H1 (cell line): Measurements from ENCODE around the gene SKAP1. TPM values are rescaled to one million over a fixed set of nuclear protein-coding genes. Genes with fewer than 3 reads are reported as not detected.

Source experiments
- CTCF ChIA-PET: fragments of 300-600 bp; sonication (Branson Sonifier 250); formaldehyde crosslinking; loops from one replicate; lab custom pipeline; 2021; ENCODE audit not compliant: partially characterized antibody; lab: Charles Lee
- POLR2A ChIA-PET: fragments of 300-600 bp; sonication (Branson Sonifier 250); formaldehyde crosslinking; loops from one replicate; lab custom pipeline; 2021; ENCODE audit warnings: inconsistent platforms; ENCODE audit not compliant: partially characterized antibody; lab: Charles Lee
- DNase-seq, 2 experiments: peaks; one replicate each; pipeline versions ENCODE4 v3.0.0 to v3.0.0-alpha.2; 2010 to 2022; ENCODE audit warnings: low spot score in 2 of 2, low read depth in 1 of 2, mixed read lengths in 1 of 2
- FAIRE-seq: peaks from 2 replicates; lab custom pipeline; 2011; peaks lifted over from hg19 to GRCh38; lab: Jason Lieb, UNC
- H2AFZ ChIP-seq: 2 replicates; pipeline ENCODE4 v1.8.1; 2012; ENCODE audit warnings: low read length, inconsistent platforms
- H2AK5ac ChIP-seq: 2 replicates; pipeline ENCODE4 v1.6.1; 2013; ENCODE audit warnings: low read depth, low read length
- H2BK120ac ChIP-seq: replicated peaks from 2 replicates; pipeline ENCODE3; 2013; ENCODE audit warnings: low read depth, low read length, inconsistent platforms
- H2BK12ac ChIP-seq: 2 replicates; pipeline ENCODE4 v1.6.1; 2013; ENCODE audit warnings: low read depth, low read length
- H2BK15ac ChIP-seq: 2 replicates; pipeline ENCODE4 v1.6.1; 2013; ENCODE audit warnings: low read length
- H2BK20ac ChIP-seq: 2 replicates; pipeline ENCODE4 v1.6.1; 2013; ENCODE audit warnings: low read length
- H2BK5ac ChIP-seq: 2 replicates; pipeline ENCODE4 v1.6.1; 2013; ENCODE audit warnings: low read depth, low read length
- H3K14ac ChIP-seq: 2 replicates; pipeline ENCODE4 v1.6.1; 2013; ENCODE audit warnings: inconsistent platforms; ENCODE audit not compliant: insufficient read length
- H3K18ac ChIP-seq: 2 replicates; pipeline ENCODE4 v1.6.1; 2013; ENCODE audit warnings: low read length; ENCODE audit errors: extremely low read depth
- H3K23ac ChIP-seq: 2 replicates; pipeline ENCODE4 v1.6.1; 2013; ENCODE audit warnings: inconsistent platforms; ENCODE audit not compliant: insufficient read length
- H3K23me2 ChIP-seq: 2 replicates; pipeline ENCODE4 v1.6.1; 2013; ENCODE audit warnings: low read depth, low read length
- H3K27ac ChIP-seq: 2 replicates; pipeline ENCODE4 v1.6.1; 2011; ENCODE audit warnings: low read depth, low read length, inconsistent platforms
- H3K27me3 ChIP-seq, 4 experiments: replicated peaks in 1 of 4; 1 replicate in 1 of 4; 2 replicates in 3 of 4; pipeline versions ENCODE4 v1.6.1 to v1.8.1; 2011 to 2013; ENCODE audit warnings: low read length in 3 of 4, mild to moderate bottlenecking in 3 of 4, inconsistent platforms in 2 of 4, mixed read lengths in 2 of 4, moderate library complexity in 1 of 4; ENCODE audit not compliant: control insufficient read depth in 3 of 4, insufficient read depth in 3 of 4; ENCODE audit errors: extremely low read depth in 1 of 4
- H3K36me3 ChIP-seq, 4 experiments: 2 replicates each; pipeline versions ENCODE4 v1.6.1 to v1.8.1; 2011 to 2013; ENCODE audit warnings: mild to moderate bottlenecking in 4 of 4, low read length in 3 of 4, moderate library complexity in 2 of 4, control low read depth in 1 of 4, inconsistent platforms in 1 of 4; ENCODE audit not compliant: insufficient read depth in 4 of 4, control insufficient read depth in 2 of 4
- H3K4ac ChIP-seq: replicated peaks from 2 replicates; pipeline ENCODE3; 2013; ENCODE audit warnings: low read length, low read depth, mixed read lengths, inconsistent platforms; ENCODE audit not compliant: insufficient read length
- H3K4me1 ChIP-seq, 4 experiments: replicated peaks in 1 of 4; 1 replicate in 1 of 4; 2 replicates in 3 of 4; pipeline versions ENCODE4 v1.6.1 to v1.8.1; 2011 to 2013; ENCODE audit warnings: low read length in 3 of 4, inconsistent platforms in 2 of 4, mixed read lengths in 1 of 4; ENCODE audit not compliant: insufficient read depth in 4 of 4, control insufficient read depth in 3 of 4
- H3K4me2 ChIP-seq, 2 experiments: 2 replicates each; pipeline versions ENCODE4 v1.6.1 to v1.8.1; 2011 to 2013; ENCODE audit warnings: low read depth in 2 of 2, low read length in 2 of 2, control low read depth in 1 of 2, inconsistent platforms in 1 of 2, mild to moderate bottlenecking in 1 of 2; ENCODE audit not compliant: insufficient read depth in 1 of 2
- H3K4me3 ChIP-seq, 4 experiments: fragments of 200-600, 300-600 bp in 1 of 4; sonication (generic), shearing (Covaris generic), sonication (Bioruptor Twin) in 1 of 4; 2 replicates each; pipeline versions ENCODE4 v1.5.1 to v1.8.1; 2011 to 2016; ENCODE audit warnings: low read length in 4 of 4, low read depth in 3 of 4, control low read depth in 2 of 4, inconsistent platforms in 2 of 4, mild to moderate bottlenecking in 2 of 4, mixed read lengths in 1 of 4, moderate library complexity in 1 of 4; ENCODE audit not compliant: insufficient read depth in 2 of 4; ENCODE audit errors: extremely low read depth in 1 of 4
- H3K56ac ChIP-seq: replicated peaks from 2 replicates; pipeline ENCODE3; 2013; ENCODE audit warnings: low read depth, mild to moderate bottlenecking, mixed read lengths, low read length, inconsistent platforms; ENCODE audit not compliant: insufficient read length
- H3K79me1 ChIP-seq: 2 replicates; pipeline ENCODE4 v1.6.1; 2013; ENCODE audit warnings: low read depth, low read length, control low read depth
- H3K79me2 ChIP-seq, 2 experiments: 2 replicates each; pipeline versions ENCODE4 v1.6.1 to v1.8.1; 2012 to 2013; ENCODE audit warnings: low read length in 2 of 2, mild to moderate bottlenecking in 2 of 2, inconsistent platforms in 1 of 2; ENCODE audit not compliant: insufficient read depth in 2 of 2, control insufficient read depth in 1 of 2
- H3K9ac ChIP-seq, 4 experiments: replicated peaks in 1 of 4; 1 replicate in 1 of 4; 2 replicates in 3 of 4; pipeline versions ENCODE4 v1.6.1 to v1.8.1; 2011 to 2013; ENCODE audit warnings: low read depth in 3 of 4, low read length in 3 of 4, control low read depth in 2 of 4, mild to moderate bottlenecking in 2 of 4, moderate library complexity in 2 of 4, inconsistent platforms in 1 of 4; ENCODE audit errors: extremely low read depth in 1 of 4
- H3K9me3 ChIP-seq, 2 experiments: 2 replicates each; pipeline versions ENCODE4 v1.6.1 to v1.8.1; 2012 to 2013; ENCODE audit warnings: mild to moderate bottlenecking in 2 of 2, moderate library complexity in 2 of 2, control low read depth in 1 of 2, inconsistent platforms in 1 of 2, low read depth in 1 of 2, low read length in 1 of 2, mixed read lengths in 1 of 2; ENCODE audit not compliant: insufficient read depth in 2 of 2
- H4K20me1 ChIP-seq, 2 experiments: replicated peaks in 1 of 2; 2 replicates each; pipeline versions ENCODE3 to v1.8.1; 2011 to 2013; ENCODE audit warnings: inconsistent platforms in 2 of 2, low read length in 2 of 2, mild to moderate bottlenecking in 1 of 2; ENCODE audit not compliant: insufficient read depth in 2 of 2, control insufficient read depth in 1 of 2
- H4K5ac ChIP-seq: 2 replicates; pipeline ENCODE4 v1.6.1; 2013; ENCODE audit warnings: low read length, low read depth, mixed read lengths, inconsistent platforms; ENCODE audit not compliant: insufficient read length
- H4K8ac ChIP-seq: 2 replicates; pipeline ENCODE4 v1.8.0; 2013; ENCODE audit warnings: mild to moderate bottlenecking, moderate library complexity, low read length, inconsistent platforms; ENCODE audit not compliant: insufficient read depth; ENCODE audit errors: extremely low read depth
- H4K91ac ChIP-seq: replicated peaks from 2 replicates; pipeline ENCODE3; 2013; ENCODE audit warnings: low read length, mixed read lengths, inconsistent platforms; ENCODE audit not compliant: insufficient read length
- BACH1 ChIP-seq: IDR thresholded peaks from 2 replicates; pipeline ENCODE4 v1.6.1; 2012; ENCODE audit warnings: low read length, improper control_type of control experiment
- CHD1 ChIP-seq: IDR thresholded peaks from 2 replicates; pipeline ENCODE4 v1.6.1; 2012; ENCODE audit warnings: low read depth, low read length, improper control_type of control experiment
- EGR1 ChIP-seq: IDR thresholded peaks from 2 replicates; pipeline ENCODE4 v1.6.1; 2011; ENCODE audit warnings: low read depth, low read length, borderline replicate concordance
- GTF2F1 ChIP-seq: IDR thresholded peaks from 2 replicates; pipeline ENCODE4 v1.6.1; 2012; ENCODE audit warnings: low read depth, low read length, improper control_type of control experiment, borderline replicate concordance
- HDAC6 ChIP-seq: IDR thresholded peaks from one replicate; pipeline ENCODE4 v1.7.1; 2012; ENCODE audit warnings: low read depth, mild to moderate bottlenecking, inconsistent platforms, low read length, moderate library complexity
- KDM1A ChIP-seq: fragments of 200-600, 300-600 bp; sonication (generic); IDR thresholded peaks from 2 replicates; pipeline ENCODE4 v1.7.1; 2016; ENCODE audit warnings: mild to moderate bottlenecking, low read length, borderline replicate concordance
- KDM4A ChIP-seq: IDR thresholded peaks from one replicate; pipeline ENCODE4 v1.7.1; 2012; ENCODE audit warnings: low read depth, mild to moderate bottlenecking, moderate library complexity, low read length, inconsistent platforms; ENCODE audit not compliant: severe bottlenecking
- SIRT6 ChIP-seq: IDR thresholded peaks from one replicate; pipeline ENCODE4 v1.7.1; 2012; ENCODE audit warnings: low read length, inconsistent platforms
- SP2 ChIP-seq: IDR thresholded peaks from 2 replicates; pipeline ENCODE4 v1.6.1; 2012; ENCODE audit warnings: mild to moderate bottlenecking, low read length, inconsistent platforms
- TAF1 ChIP-seq: IDR thresholded peaks from 2 replicates; pipeline ENCODE4 v1.6.1; 2011; ENCODE audit warnings: mild to moderate bottlenecking, low read depth, low read length
- YY1 ChIP-seq: IDR thresholded peaks from 2 replicates; pipeline ENCODE4 v1.6.1; 2011; ENCODE audit warnings: low read depth, mild to moderate bottlenecking, low read length
- WGBS, 2 experiments: shearing (Covaris generic) in 1 of 2; methylation state at CpG; one replicate each; pipeline versions ENCODE4 v1.1.6 to v1.1.7; 2013 to 2015; ENCODE audit warnings: low lambda C conversion rate in 2 of 2, mixed read lengths in 2 of 2, inconsistent platforms in 1 of 2, low coverage in 1 of 2, missing lambda C conversion rate in 1 of 2; ENCODE audit not compliant: insufficient replicate concordance in 2 of 2, insufficient coverage in 1 of 2, insufficient read length in 1 of 2; ENCODE audit errors: extremely low coverage in 1 of 2, missing lambda C conversion rate in 1 of 2; 5-methylcytosine and 5-hydroxymethylcytosine counted together
- polyA plus RNA-seq, 7 experiments: library from polyadenylated mRNA; depleted of rRNA in 3 of 7; stranded (reverse) in 5 of 7; unstranded in 2 of 7; fragments of >200 nt in 5 of 7; fragments of 200-250 nt in 2 of 7; gene quantifications; 1 replicate in 5 of 7; 2 replicates in 1 of 7; 4 replicates in 1 of 7; pipeline versions ENCODE4 v1.2.1 to v1.2.3, GENCODE V29; 2011 to 2013; ENCODE audit warnings: missing spikeins in 2 of 7, mixed read lengths in 2 of 7
- total RNA-seq: library from RNA; stranded (reverse); fragmentation: NEBNext Ultra II Directional; extraction: Animal tissue kit (Norgen Biotek cat#: 25700); gene quantifications from 2 replicates; pipeline ENCODE4 v1.2.1, GENCODE V29; 2021
- TF ChIP-seq, protein P1 (sequence below): IDR thresholded peaks from 2 replicates; pipeline ENCODE4 v1.6.1; 2012; ENCODE audit warnings: inconsistent platforms

The SKAP1 gene
- total and polyA plus RNA-seq, 2 of the 8 experiments (the other 6 are each of a cell fraction or from before 2014, with no cell fraction given) = not detected

DNA sequence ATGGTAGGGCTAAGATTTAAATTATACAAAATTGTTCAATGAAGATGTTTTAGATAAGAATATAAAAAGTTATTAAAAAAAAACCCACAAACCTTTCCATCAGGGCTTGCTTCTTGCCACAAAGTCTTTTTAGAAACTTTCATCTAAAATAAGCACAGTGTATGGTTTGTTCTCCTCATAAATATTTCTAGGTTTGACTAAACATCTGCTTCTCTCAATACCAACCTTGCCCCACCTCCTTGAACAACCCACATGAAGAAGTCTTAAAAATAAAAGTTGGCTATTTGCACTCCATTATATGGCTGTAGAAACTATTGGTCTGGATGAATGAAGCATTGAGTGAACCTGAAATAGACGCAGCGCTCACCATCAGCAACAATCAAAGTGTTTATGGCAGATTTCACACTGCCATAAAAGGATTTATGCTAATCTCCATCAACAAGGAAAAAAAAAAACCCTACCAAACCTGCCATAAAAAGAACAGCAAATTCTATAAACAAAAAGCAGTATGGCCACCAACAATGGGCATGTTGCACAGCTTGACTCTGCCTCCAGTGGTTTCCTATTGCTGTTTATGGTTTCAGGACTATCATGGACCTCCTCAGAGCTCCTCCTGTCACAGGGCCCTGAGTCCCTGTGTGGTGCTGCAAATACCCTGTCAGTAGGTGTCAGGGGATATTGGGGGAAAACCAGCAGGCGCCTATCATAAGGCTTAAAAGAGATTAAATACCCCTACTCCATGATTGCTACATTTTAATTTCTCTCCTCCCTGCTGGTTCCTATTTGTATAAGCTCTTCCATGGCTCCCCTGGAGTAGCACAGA is 284.8 kb downstream of the SKAP1 start:
- H2BK20ac ChIP-seq = no peak overlapping the region
- no peak overlapping the region for H4K5ac ChIP-seq
- no peak overlapping the region for H4K8ac ChIP-seq
- H3K36me3 ChIP-seq = no peaks in the 10 kb centered on the region
- no peaks in the 10 kb centered on the region; a peak in 1 of 7 replicates for H3K27me3 ChIP-seq
- no peak overlapping the region for H4K91ac ChIP-seq
- H2BK15ac ChIP-seq = no peak overlapping the region
- H3K9me3 ChIP-seq = no peaks in the 10 kb centered on the region
- H2BK5ac ChIP-seq = no peak overlapping the region
- ChIA-PET CTCF (interaction anchor here (0.5 to 1.2 kb wide), 4 partner anchors 10 to 239 kb away, joined by 3 to 4 read pairs (median 4); no protein-coding TSS in a partner anchor), POLR2A (no interaction called here)
- FAIRE-seq (no peak), DNase-seq (no peak)
- no peak overlapping the region for H2AFZ ChIP-seq
- no peaks in the 10 kb centered on the region for H3K23me2 ChIP-seq
- H3K9ac ChIP-seq = no peak overlapping the region
- H3K23ac ChIP-seq = no peak overlapping the region
- no peaks in the 10 kb centered on the region for H3K79me1 ChIP-seq
- H4K20me1 ChIP-seq = no peaks in the 10 kb centered on the region
- H3K14ac ChIP-seq = no peak overlapping the region
- no peak for TF ChIP-seq HDAC6
- no peak for TF ChIP-seq BACH1
- TF ChIP-seq KDM4A = no peak
- no peak for TF ChIP-seq CHD1
- no peak for TF ChIP-seq TAF1
- no peak for TF ChIP-seq GTF2F1
- no peak for TF ChIP-seq SP2
- TF ChIP-seq YY1 = no peak
- TF ChIP-seq SIRT6 = no peak
- TF ChIP-seq KDM1A = no peak
- TF ChIP-seq, protein P1, sequence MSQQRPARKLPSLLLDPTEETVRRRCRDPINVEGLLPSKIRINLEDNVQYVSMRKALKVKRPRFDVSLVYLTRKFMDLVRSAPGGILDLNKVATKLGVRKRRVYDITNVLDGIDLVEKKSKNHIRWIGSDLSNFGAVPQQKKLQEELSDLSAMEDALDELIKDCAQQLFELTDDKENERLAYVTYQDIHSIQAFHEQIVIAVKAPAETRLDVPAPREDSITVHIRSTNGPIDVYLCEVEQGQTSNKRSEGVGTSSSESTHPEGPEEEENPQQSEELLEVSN = no peak
- no peak for TF ChIP-seq EGR1
- H3K56ac ChIP-seq = no peak overlapping the region
- no peaks in the 10 kb centered on the region for H3K79me2 ChIP-seq
- no peak overlapping the region for H3K18ac ChIP-seq
- H2AK5ac ChIP-seq = no peak overlapping the region
- no peak overlapping the region for H2BK12ac ChIP-seq
- H2BK120ac ChIP-seq = no peak overlapping the region
- H3K4ac ChIP-seq = no peak overlapping the region
- no peak overlapping the region for H3K4me2 ChIP-seq
- WGBS, 2 experiments = 86% methylated on average over 3 of the region's 3 CpGs; no CpG with 5 or more reads in 1 of the 2 experiments
- peaks cover 0 to 8% (median 5%) of the 10 kb centered on the region in 4 experiments; a peak in 2 of 7 replicates for H3K4me1 ChIP-seq
- no peak overlapping the region for H3K27ac ChIP-seq
- no peak overlapping the region for H3K4me3 ChIP-seq
